ENCODE results near the gene CCDC80.

CCDC80 gene

DNA sequence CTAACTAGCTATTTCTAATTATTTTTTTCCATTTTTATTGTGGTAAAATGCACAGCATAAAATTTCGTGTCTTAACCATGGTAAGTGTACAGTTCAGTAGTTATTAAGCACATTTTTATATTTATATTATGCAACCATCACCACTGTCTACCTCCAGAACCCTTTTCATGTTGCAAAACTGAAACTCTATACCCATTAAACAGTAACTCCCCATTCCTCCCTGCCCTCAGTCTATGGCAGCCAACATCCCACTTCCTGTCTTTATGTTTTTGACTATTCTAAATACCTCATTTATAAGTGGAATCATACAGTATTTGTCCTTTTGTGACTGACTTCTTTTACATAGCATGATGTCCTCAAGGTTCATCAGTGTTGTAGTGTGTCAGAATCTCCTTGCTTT, 53.6 kb downstream of the CCDC80 start:
- DNase-seq (ENCODE audit: low read depth), result no peak
- TF ChIP-seq, protein P1, sequence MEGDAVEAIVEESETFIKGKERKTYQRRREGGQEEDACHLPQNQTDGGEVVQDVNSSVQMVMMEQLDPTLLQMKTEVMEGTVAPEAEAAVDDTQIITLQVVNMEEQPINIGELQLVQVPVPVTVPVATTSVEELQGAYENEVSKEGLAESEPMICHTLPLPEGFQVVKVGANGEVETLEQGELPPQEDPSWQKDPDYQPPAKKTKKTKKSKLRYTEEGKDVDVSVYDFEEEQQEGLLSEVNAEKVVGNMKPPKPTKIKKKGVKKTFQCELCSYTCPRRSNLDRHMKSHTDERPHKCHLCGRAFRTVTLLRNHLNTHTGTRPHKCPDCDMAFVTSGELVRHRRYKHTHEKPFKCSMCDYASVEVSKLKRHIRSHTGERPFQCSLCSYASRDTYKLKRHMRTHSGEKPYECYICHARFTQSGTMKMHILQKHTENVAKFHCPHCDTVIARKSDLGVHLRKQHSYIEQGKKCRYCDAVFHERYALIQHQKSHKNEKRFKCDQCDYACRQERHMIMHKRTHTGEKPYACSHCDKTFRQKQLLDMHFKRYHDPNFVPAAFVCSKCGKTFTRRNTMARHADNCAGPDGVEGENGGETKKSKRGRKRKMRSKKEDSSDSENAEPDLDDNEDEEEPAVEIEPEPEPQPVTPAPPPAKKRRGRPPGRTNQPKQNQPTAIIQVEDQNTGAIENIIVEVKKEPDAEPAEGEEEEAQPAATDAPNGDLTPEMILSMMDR (IDR thresholded peaks at IDR 0.05; ENCODE audit: control insufficient read depth, insufficient read depth, low read depth, low read length, missing control alignments), result no peak
- no peak overlapping the region for H3K4me3 ChIP-seq (ENCODE audit: control insufficient read depth, low read depth, low read length)

DNA sequence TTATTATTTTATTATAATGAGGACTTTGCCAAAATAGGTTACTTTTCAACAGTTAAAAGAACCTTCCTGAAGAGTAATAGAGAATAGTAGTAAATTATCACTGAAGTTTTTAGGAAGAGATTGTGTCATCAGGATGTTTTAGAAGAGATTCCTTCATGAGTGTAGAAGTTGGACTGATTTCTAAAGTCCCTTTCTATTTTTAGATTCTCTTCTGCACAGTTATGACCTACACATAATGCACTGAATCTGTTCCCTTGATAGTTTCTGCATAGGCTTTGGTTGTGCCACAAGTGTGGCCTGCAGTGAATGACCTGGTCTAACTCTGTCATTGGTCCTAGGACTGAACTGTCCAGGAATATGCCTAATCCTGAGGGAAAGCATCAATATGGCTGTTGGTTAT, 55.2 kb downstream of the CCDC80 start:
- TF ChIP-seq, protein P1 (IDR thresholded peaks at IDR 0.05; ENCODE audit: control insufficient read depth, insufficient read depth, low read depth, low read length, missing control alignments), result no peak
- DNase-seq (ENCODE audit: low read depth), result no peak
- H3K4me3 ChIP-seq (ENCODE audit: control insufficient read depth, low read depth, low read length), result no peak overlapping the region

DNA sequence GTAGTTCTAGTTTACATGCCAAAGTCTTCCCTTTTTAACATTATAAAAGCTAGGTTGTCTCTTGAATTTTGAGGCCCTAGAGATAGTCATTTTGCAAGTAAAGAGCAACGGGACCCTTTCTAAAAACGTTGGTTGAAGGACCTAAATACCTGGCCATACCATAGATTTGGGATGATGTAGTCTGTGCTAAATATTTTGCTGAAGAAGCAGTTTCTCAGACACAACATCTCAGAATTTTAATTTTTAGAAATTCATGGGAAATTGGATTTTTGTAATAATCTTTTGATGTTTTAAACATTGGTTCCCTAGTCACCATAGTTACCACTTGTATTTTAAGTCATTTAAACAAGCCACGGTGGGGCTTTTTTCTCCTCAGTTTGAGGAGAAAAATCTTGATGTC, 57.8 kb downstream of the CCDC80 start:
- H3K4me3 ChIP-seq (ENCODE audit: control insufficient read depth, low read depth, low read length), result no peak overlapping the region
- no peak for DNase-seq (ENCODE audit: low read depth)
- TF ChIP-seq, protein P1 (IDR thresholded peaks at IDR 0.05; ENCODE audit: control insufficient read depth, insufficient read depth, low read depth, low read length, missing control alignments), result no peak

DNA sequence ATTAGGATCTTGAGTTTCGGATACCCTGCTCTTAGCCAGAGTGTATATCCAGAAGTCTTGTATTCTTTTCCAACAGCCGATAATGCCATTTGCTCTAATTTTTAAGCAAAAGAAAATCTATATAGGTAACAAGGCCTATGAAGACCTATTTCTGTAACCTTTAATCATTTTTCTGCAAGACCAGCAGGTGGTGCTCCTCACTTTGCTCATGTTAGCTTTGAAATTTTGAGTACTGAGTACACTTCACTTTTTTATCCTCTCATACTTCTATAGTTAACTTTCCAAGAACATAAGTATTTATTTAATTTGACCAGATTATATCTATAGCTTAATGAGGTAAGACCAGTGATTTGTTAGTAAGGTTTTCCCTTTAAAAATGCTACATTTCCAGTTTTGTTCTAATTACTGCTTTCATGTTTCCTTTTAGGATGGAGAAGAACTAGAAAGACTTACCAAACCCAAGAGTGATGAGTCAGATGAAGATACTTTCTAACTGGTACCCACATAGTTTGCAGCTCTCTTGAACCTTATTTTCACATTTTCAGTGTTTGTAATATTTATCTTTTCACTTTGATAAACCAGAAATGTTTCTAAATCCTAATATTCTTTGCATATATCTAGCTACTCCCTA, 58.6 kb downstream of the CCDC80 start:
- H3K4me3 ChIP-seq (ENCODE audit: control insufficient read depth, low read depth, low read length), result no peak overlapping the region
- TF ChIP-seq, protein P1 (IDR thresholded peaks at IDR 0.05; ENCODE audit: control insufficient read depth, insufficient read depth, low read depth, low read length, missing control alignments), result peak; percentile 64
- DNase-seq (ENCODE audit: low read depth), result peak; percentile 59

DNA sequence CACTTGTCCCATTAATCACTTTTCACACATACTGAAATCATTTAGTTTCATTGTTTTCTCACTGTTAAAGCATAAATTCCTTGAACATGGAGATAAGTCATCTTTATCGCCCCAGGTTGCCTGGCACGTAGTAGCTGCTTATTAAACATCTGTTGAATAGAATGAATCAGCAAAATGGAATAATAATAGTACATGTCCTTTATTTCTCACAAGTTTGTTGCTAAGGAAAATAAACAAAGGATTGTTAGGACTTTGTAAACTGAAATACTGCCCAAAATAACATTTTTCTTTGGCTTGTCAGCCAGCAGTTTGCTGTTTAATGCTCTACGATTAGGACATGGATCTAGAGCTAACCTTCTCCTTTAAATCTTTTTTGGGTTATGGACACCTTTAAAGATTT, 61.2 kb downstream of the CCDC80 start:
- DNase-seq (ENCODE audit: low read depth), result peak; percentile 57
- H3K4me3 ChIP-seq (ENCODE audit: control insufficient read depth, low read depth, low read length), result no peak overlapping the region
- TF ChIP-seq, protein P1 (IDR thresholded peaks at IDR 0.05; ENCODE audit: control insufficient read depth, insufficient read depth, low read depth, low read length, missing control alignments), result no peak

DNA sequence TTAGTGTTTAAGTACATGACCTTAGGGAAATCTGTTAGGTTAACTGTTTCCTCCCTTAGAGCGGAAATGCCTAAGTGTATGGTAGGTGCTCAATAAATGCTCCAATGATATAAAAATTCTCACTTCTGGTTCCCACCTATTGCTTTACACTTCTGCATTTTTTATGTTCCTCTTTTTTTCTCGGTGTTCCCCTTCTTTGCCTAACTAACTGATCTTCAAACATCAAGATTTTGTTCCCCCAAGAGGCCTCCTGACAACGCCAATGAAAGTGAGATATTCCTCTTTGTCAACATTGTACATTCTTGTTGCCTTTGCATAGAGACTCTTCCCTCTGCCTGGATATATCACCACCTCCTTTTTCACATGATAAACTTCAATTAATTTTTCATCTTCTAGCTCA, 61.7 kb downstream of the CCDC80 start:
- TF ChIP-seq, protein P1 (IDR thresholded peaks at IDR 0.05; ENCODE audit: control insufficient read depth, insufficient read depth, low read depth, low read length, missing control alignments), result no peak
- no peak overlapping the region for H3K4me3 ChIP-seq (ENCODE audit: control insufficient read depth, low read depth, low read length)
- DNase-seq (ENCODE audit: low read depth), result no peak
